Measurements from ENCODE around the gene GAGE12J.
"Not testable (repeated sequence)": the region's sequence is repeated elsewhere in the genome, so short reads cannot be mapped to it uniquely, and the experiment has no call there.

GRCh38 chrX:49307775-49308174, 14.1 kb upstream of the GAGE12J start:
- not testable (repeated sequence) for TF ChIP-seq POLR2A (IDR thresholded peaks at IDR 0.05; ENCODE audit: low read depth, low read length); POLR2AphosphoS5 (IDR thresholded peaks at IDR 0.05; ENCODE audit: low read depth, low read length); TAF1 (IDR thresholded peaks at IDR 0.05; ENCODE audit: borderline replicate concordance, low read depth, low read length)

All from GM12892 (cell line).